GM23338 (cell line): Measurements from ENCODE around the gene MFSD11. TPM values are rescaled to one million over a fixed set of nuclear protein-coding genes. Genes with fewer than 3 reads are reported as not detected.
"Not testable (repeated sequence)": the region's sequence is repeated elsewhere in the genome, so short reads cannot be mapped to it uniquely, and the experiment has no call there.

Source experiments
- ATAC-seq: fragments of 200-7000 bp; cut with Tn5 transposase; 3 replicates; pipeline ENCODE4 v1.9.1; 2020
- DNase-seq: peaks from one replicate; pipeline ENCODE4 v3.0.0-alpha.2; 2015; ENCODE audit warnings: low spot score
- H2AFZ ChIP-seq: fragments of 200-600 bp; sonication (generic); 2 replicates; pipeline ENCODE4 v1.8.0; 2016; ENCODE audit warnings: antibody characterized with exemption, mild to moderate bottlenecking, moderate library complexity
- H3F3A ChIP-seq: fragments of 200-600 bp; sonication (generic); replicated peaks from 2 replicates; pipeline ENCODE4 v1.8.0; 2017; ENCODE audit warnings: antibody characterized with exemption, mixed run types, low read depth
- H3K27ac ChIP-seq: fragments of 200-600 bp; sonication (generic); 2 replicates; pipeline ENCODE4 v1.6.1; 2016; ENCODE audit warnings: low read depth
- H3K27me3 ChIP-seq: fragments of 200-600 bp; sonication (generic); 2 replicates; pipeline ENCODE4 v1.8.0; 2016; ENCODE audit warnings: mild to moderate bottlenecking, mixed run types, moderate library complexity; ENCODE audit not compliant: insufficient read depth
- H3K36me3 ChIP-seq: fragments of 200-600 bp; sonication (generic); 2 replicates; pipeline ENCODE4 v1.8.0; 2016; ENCODE audit warnings: mild to moderate bottlenecking; ENCODE audit not compliant: insufficient read depth
- H3K4me1 ChIP-seq: fragments of 200-600 bp; sonication (generic); 2 replicates; pipeline ENCODE4 v1.8.0; 2016; ENCODE audit warnings: mild to moderate bottlenecking, moderate library complexity; ENCODE audit not compliant: insufficient read depth
- H3K4me2 ChIP-seq: fragments of 200-600 bp; sonication (generic); 2 replicates; pipeline ENCODE4 v1.7.1; 2017; ENCODE audit warnings: mixed run types
- H3K4me3 ChIP-seq: fragments of 200-600 bp; sonication (generic); 2 replicates; pipeline ENCODE4 v1.6.1; 2016; ENCODE audit warnings: mixed run types
- H3K79me2 ChIP-seq: fragments of 200-600 bp; sonication (generic); replicated peaks from 2 replicates; pipeline ENCODE4 v1.8.0; 2017; ENCODE audit warnings: mild to moderate bottlenecking; ENCODE audit not compliant: insufficient read depth
- H3K9me2 ChIP-seq: fragments of 200-600 bp; sonication (generic); 2 replicates; pipeline ENCODE4 v1.8.0; 2017; ENCODE audit not compliant: insufficient read depth
- H4K20me1 ChIP-seq: fragments of 200-600 bp; sonication (generic); replicated peaks from 2 replicates; pipeline ENCODE4 v1.8.0; 2017; ENCODE audit warnings: mild to moderate bottlenecking; ENCODE audit not compliant: insufficient read depth
- H3K27ac Mint-ChIP-seq: 2 replicates; pipeline ENCODE4 v1.8.0; 2020; ENCODE audit warnings: inconsistent platforms, mild to moderate bottlenecking, moderate library complexity, mixed read lengths
- H3K27me3 Mint-ChIP-seq: 3 replicates; pipeline ENCODE4 v1.8.0; 2022; ENCODE audit warnings: low read depth, mild to moderate bottlenecking, moderate library complexity, mixed read lengths, inconsistent platforms; ENCODE audit not compliant: insufficient read depth, poor library complexity
- H3K36me3 Mint-ChIP-seq: 3 replicates; pipeline ENCODE4 v1.8.0; 2021; ENCODE audit warnings: low read depth, mild to moderate bottlenecking, inconsistent platforms, moderate library complexity, mixed read lengths
- H3K4me1 Mint-ChIP-seq: 3 replicates; pipeline ENCODE4 v1.8.0; 2020; ENCODE audit warnings: mild to moderate bottlenecking, inconsistent platforms, mixed read lengths
- H3K4me3 Mint-ChIP-seq: 3 replicates; pipeline ENCODE4 v1.8.0; 2021; ENCODE audit warnings: moderate library complexity, mild to moderate bottlenecking, inconsistent platforms, mixed read lengths
- H3K9me3 Mint-ChIP-seq: 3 replicates; pipeline ENCODE4 v1.8.0; 2020; ENCODE audit warnings: moderate library complexity, mild to moderate bottlenecking, inconsistent platforms, mixed read lengths
- CREB1 ChIP-seq: fragments of 250-450 bp; sonication (Bioruptor Pico); IDR thresholded peaks from 2 replicates; pipeline ENCODE4 v1.5.0; 2020; ENCODE audit warnings: low read depth, mild to moderate bottlenecking, moderate library complexity
- CTCF ChIP-seq, 2 experiments: fragments of 200-600 bp in 1 of 2; sonication (generic) in 1 of 2; conservative IDR thresholded peaks; 2 replicates each; pipeline versions ENCODE4 v1.5.1 to v1.6.1; 2016 to 2017; ENCODE audit warnings: antibody characterized with exemption in 2 of 2, low read depth in 2 of 2, mild to moderate bottlenecking in 2 of 2, moderate library complexity in 1 of 2
- ETS1 ChIP-seq: IDR thresholded peaks from 2 replicates; pipeline ENCODE4 v1.6.1; 2016; ENCODE audit warnings: antibody characterized with exemption
- EZH2 ChIP-seq: fragments of 200-600 bp; sonication (generic); IDR thresholded peaks from one replicate; pipeline ENCODE4 v1.8.0; 2017; ENCODE audit warnings: antibody characterized with exemption, mild to moderate bottlenecking, low read depth; ENCODE audit not compliant: unreplicated experiment
- EZH2phosphoT487 ChIP-seq: fragments of 200-600 bp; sonication (generic); IDR thresholded peaks from one replicate; pipeline ENCODE4 v1.8.1; 2018; ENCODE audit warnings: antibody characterized with exemption; ENCODE audit not compliant: unreplicated experiment
- NANOG ChIP-seq: IDR thresholded peaks from 2 replicates; pipeline ENCODE4 v1.6.1; 2016; ENCODE audit warnings: antibody characterized with exemption, borderline replicate concordance
- POLR2AphosphoS5 ChIP-seq: IDR thresholded peaks from 2 replicates; pipeline ENCODE4 v1.6.1; 2016; ENCODE audit warnings: antibody characterized with exemption, low read depth
- REST ChIP-seq: IDR thresholded peaks from one replicate; pipeline ENCODE4 v1.6.1; 2018; ENCODE audit warnings: antibody characterized with exemption; ENCODE audit not compliant: unreplicated experiment
- ZNF114 ChIP-seq: fragments of 250-450 bp; sonication (Bioruptor Pico); IDR thresholded peaks from 2 replicates; pipeline ENCODE4 v1.5.0; 2020; ENCODE audit warnings: mild to moderate bottlenecking, moderate library complexity
- ZNF331 ChIP-seq: fragments of 250-450 bp; sonication (Bioruptor Pico); IDR thresholded peaks from 2 replicates; pipeline ENCODE4 v1.5.0; 2020; ENCODE audit warnings: low read depth, mild to moderate bottlenecking, moderate library complexity
- polyA plus RNA-seq: library from polyadenylated mRNA; unstranded; fragments of >200 nt; fragmentation: Nextera tagmentation; extraction: Ambion mirVana; gene quantifications from 2 replicates; pipeline ENCODE4 v1.2.1, GENCODE V29; 2016
- total RNA-seq: library from RNA; depleted of rRNA; stranded (reverse); fragments of >200 nt; shearing (Covaris generic); gene quantifications from 2 replicates; pipeline ENCODE4 v1.2.3, GENCODE V29; 2014

Gene MFSD11
- total and polyA plus RNA-seq, 2 experiments from 2014 or later, result 10.2 to 35.3 TPM

- TF ChIP-seq EZH2 (no peak), CREB1 (no peak), NANOG (no peak), POLR2AphosphoS5 (no peak), ZNF114 (CRISPR knock-in tag) (no peak), ZNF331 (CRISPR knock-in tag) (no peak), CTCF (conservative IDR thresholded peaks at IDR 0.05; ENCODE audit: low read depth in 2 of 2) (no peak), REST (no peak)
Measured at GRCh38 chr17:76784926-76785325, 47.0 kb downstream of the MFSD11 start (continued).

GRCh38 chr17:76787866-76788265, 49.9 kb downstream of the MFSD11 start:
- H3K27ac ChIP-seq, H3K4me3 Mint-ChIP-seq, H3K9me2 ChIP-seq, DNase-seq, H3K4me2 ChIP-seq, H4K20me1 ChIP-seq, H3K4me1 ChIP-seq, H3K9me3 Mint-ChIP-seq, H3K79me2 ChIP-seq, H3K36me3 ChIP-seq, H3F3A ChIP-seq, H3K27me3 Mint-ChIP-seq, H3K36me3 Mint-ChIP-seq, ATAC-seq, H3K4me3 ChIP-seq, H3K27ac Mint-ChIP-seq, H2AFZ ChIP-seq, H3K27me3 ChIP-seq: not testable (repeated sequence)
- H3K4me1 Mint-ChIP-seq, result peaks cover 16% of the 10 kb centered on the region

GRCh38 chr17:76789235-76789788, 51.4 kb downstream of the MFSD11 start:
- no peaks in the 10 kb centered on the region for H3K4me1 ChIP-seq
- H3K27ac ChIP-seq, result no peak overlapping the region
- no peak overlapping the region for H3K4me3 ChIP-seq
- Mint-ChIP-seq H3K9me3 (peaks cover 3% of the 10 kb centered on the region; the same call in 1 of the 3 replicates), H3K4me1 (peaks cover 24% of the 10 kb centered on the region), H3K36me3 (peaks cover 3% of the 10 kb centered on the region; the same call in 2 of the 3 replicates), H3K4me3 (no peak overlapping the region), H3K27me3 (peaks cover 4% of the 10 kb centered on the region), H3K27ac (no peak overlapping the region)
- H3K9me2 ChIP-seq, result no peaks in the 10 kb centered on the region
- no peaks in the 10 kb centered on the region for H3K27me3 ChIP-seq
- no peak for DNase-seq
- H2AFZ ChIP-seq, result no peak overlapping the region
- H3K79me2 ChIP-seq, result no peaks in the 10 kb centered on the region
- H3F3A ChIP-seq, result no peaks in the 10 kb centered on the region
- no peaks in the 10 kb centered on the region; the same call in 1 of the 2 replicates for H4K20me1 ChIP-seq
- H3K4me2 ChIP-seq, result no peak overlapping the region
- no peaks in the 10 kb centered on the region for H3K36me3 ChIP-seq
- ATAC-seq, result no peak
- no peak for TF ChIP-seq POLR2AphosphoS5
- no peak for TF ChIP-seq EZH2phosphoT487
- TF ChIP-seq ZNF331 (CRISPR knock-in tag), result no peak
- no peak for TF ChIP-seq ETS1
- TF ChIP-seq CTCF (conservative IDR thresholded peaks at IDR 0.05; ENCODE audit: low read depth in 2 of 2), result no peak
- TF ChIP-seq REST, result no peak
